Measurements from ENCODE around the gene HRH1. TPM values are rescaled to one million over a fixed set of nuclear protein-coding genes. Genes with fewer than 3 reads are reported as not detected.

The HRH1 gene
- total and polyA plus RNA-seq, 2 donors (not counting 1 experiment from before 2014, with no cell fraction given) = not detected

DNA sequence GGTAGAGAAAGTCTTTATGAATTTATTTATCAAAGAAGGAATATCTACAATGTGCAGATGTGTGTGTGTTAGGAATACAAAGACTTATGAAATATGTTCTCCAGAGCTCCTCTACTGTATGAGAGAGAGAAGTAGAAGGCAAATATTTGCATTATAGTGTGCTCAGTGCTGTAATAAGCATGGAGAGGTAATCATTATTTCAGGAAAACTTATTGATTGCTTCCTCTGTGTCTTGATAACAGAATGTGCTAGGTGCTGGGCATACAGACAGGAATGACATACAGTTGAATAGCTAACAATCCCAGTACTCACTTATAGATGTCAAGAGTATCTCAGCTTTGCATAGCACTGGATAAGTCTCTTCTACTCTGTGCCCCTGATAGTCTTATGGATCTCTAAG is 148.2 kb downstream of the HRH1 start:
- POLR2A ChIA-PET = no interaction called here

DNA sequence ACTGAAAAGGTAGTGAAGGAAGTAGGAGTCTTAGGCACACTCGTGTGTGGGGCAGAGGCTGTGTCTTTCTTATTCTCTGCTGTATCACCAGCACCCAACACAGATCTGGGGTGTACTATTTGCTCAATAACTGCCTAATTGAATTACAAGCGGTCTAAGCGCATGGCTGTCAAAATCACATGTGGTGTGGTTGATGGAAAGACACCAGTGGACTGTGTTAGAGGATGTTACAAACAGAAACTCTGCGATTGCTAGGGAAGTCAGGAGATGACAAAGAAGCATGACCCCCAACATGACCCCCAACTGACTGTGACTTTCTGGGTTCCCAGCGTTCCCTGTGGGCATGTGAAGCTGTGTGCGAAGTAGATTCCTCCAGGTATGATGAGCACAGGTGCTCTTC is 149.9 kb downstream of the HRH1 start:
- Mint-ChIP-seq H3K4me1 (peaks cover 6% of the 10 kb centered on the region), H3K27me3 (no peaks in the 10 kb centered on the region), H3K27ac (no peak overlapping the region), H3K4me3 (no peak overlapping the region), H3K9me3 (ENCODE audit: insufficient read depth) (no peaks in the 10 kb centered on the region)
- DNase-seq (no peak), ATAC-seq (ENCODE audit: low read depth) (no peak)
- Histone ChIP-seq H3K27ac (ENCODE audit: low read length in 2 of 2) (no peak overlapping the region), H3K27me3 (replicated peaks in 1 of 4; ENCODE audit: control extremely low read depth in 1 of 4, control insufficient read depth in 3 of 4, insufficient read depth in 4 of 4, low read length in 3 of 4) (no peaks in the 10 kb centered on the region), H4K20me1 (ENCODE audit: control insufficient read depth, insufficient read depth, low read length, poor library complexity, severe bottlenecking) (no peaks in the 10 kb centered on the region), H3K9ac (ENCODE audit: low read length) (no peak overlapping the region), H3K79me2 (ENCODE audit: control insufficient read depth, insufficient read depth, low read length) (no peaks in the 10 kb centered on the region), H3K4me3 (ENCODE audit: control extremely low read depth in 1 of 5, extremely low read depth in 1 of 5, insufficient read depth in 1 of 5, low read depth in 2 of 5, low read length in 4 of 5) (no peak overlapping the region), H3K9me3 (ENCODE audit: control extremely low read depth in 1 of 3, control insufficient read depth in 2 of 3, insufficient read depth in 1 of 3, low read length in 2 of 3) (no peaks in the 10 kb centered on the region), H3K4me1 (ENCODE audit: control insufficient read depth in 2 of 2, insufficient read depth in 2 of 2, low read length in 2 of 2) (no peaks in the 10 kb centered on the region), H2AFZ (ENCODE audit: insufficient read depth, low read depth, low read length, poor library complexity, severe bottlenecking) (no peak overlapping the region), H3K36me3 (replicated peaks in 1 of 2; ENCODE audit: control extremely low read depth in 1 of 2, control insufficient read depth in 1 of 2, extremely low read depth in 1 of 2, insufficient read depth in 2 of 2, low read length in 1 of 2) (peaks cover 2 to 70% of the 10 kb centered on the region in 2 experiments), H3K4me2 (replicated peaks; ENCODE audit: low read depth, low read length, poor library complexity, severe bottlenecking) (no peak overlapping the region)
- TF ChIP-seq EZH2 (IDR thresholded peaks at IDR 0.05; ENCODE audit: borderline replicate concordance, insufficient read depth, low read depth, low read length, poor library complexity, severe bottlenecking) = no peak
- TF ChIP-seq, protein P1, sequence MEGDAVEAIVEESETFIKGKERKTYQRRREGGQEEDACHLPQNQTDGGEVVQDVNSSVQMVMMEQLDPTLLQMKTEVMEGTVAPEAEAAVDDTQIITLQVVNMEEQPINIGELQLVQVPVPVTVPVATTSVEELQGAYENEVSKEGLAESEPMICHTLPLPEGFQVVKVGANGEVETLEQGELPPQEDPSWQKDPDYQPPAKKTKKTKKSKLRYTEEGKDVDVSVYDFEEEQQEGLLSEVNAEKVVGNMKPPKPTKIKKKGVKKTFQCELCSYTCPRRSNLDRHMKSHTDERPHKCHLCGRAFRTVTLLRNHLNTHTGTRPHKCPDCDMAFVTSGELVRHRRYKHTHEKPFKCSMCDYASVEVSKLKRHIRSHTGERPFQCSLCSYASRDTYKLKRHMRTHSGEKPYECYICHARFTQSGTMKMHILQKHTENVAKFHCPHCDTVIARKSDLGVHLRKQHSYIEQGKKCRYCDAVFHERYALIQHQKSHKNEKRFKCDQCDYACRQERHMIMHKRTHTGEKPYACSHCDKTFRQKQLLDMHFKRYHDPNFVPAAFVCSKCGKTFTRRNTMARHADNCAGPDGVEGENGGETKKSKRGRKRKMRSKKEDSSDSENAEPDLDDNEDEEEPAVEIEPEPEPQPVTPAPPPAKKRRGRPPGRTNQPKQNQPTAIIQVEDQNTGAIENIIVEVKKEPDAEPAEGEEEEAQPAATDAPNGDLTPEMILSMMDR (IDR thresholded peaks at IDR 0.05) = no peak
- intact Hi-C loops (cut with micrococcal nuclease) = no loop called here
- CTCF ChIA-PET = no interaction called here
- POLR2A ChIA-PET = no interaction called here
- 98% methylated on average over 5 of the region's 6 CpGs for WGBS (ENCODE audit: insufficient coverage)

More for the DNA sequence above, 148.2 kb downstream of the HRH1 start:
- H3K27ac ChIP-seq (ENCODE audit: low read length in 2 of 2) = no peak overlapping the region
- H3K4me3 Mint-ChIP-seq = no peak overlapping the region
- no peaks in the 10 kb centered on the region for H3K4me1 ChIP-seq (ENCODE audit: control insufficient read depth in 2 of 2, insufficient read depth in 2 of 2, low read length in 2 of 2)
- CTCF ChIA-PET = interaction anchor here (1.7 to 2.0 kb wide), 2 partner anchors 14 to 64 kb away, joined by 4 read pairs; no protein-coding TSS in a partner anchor
- TF ChIP-seq EZH2 (IDR thresholded peaks at IDR 0.05; ENCODE audit: borderline replicate concordance, insufficient read depth, low read depth, low read length, poor library complexity, severe bottlenecking) = no peak
- TF ChIP-seq, protein P1 (IDR thresholded peaks at IDR 0.05) = no peak
- H3K4me1 Mint-ChIP-seq = peaks cover 6% of the 10 kb centered on the region
- intact Hi-C loops (cut with micrococcal nuclease) = no loop called here
- ATAC-seq (ENCODE audit: low read depth) (no peak), DNase-seq (no peak)
- no peak overlapping the region for H3K4me2 ChIP-seq (replicated peaks; ENCODE audit: low read depth, low read length, poor library complexity, severe bottlenecking)
- no peaks in the 10 kb centered on the region for H3K9me3 Mint-ChIP-seq (ENCODE audit: insufficient read depth)
- H3K27me3 ChIP-seq (replicated peaks in 1 of 4; ENCODE audit: control extremely low read depth in 1 of 4, control insufficient read depth in 3 of 4, insufficient read depth in 4 of 4, low read length in 3 of 4) = no peaks in the 10 kb centered on the region
- no peaks in the 10 kb centered on the region for H4K20me1 ChIP-seq (ENCODE audit: control insufficient read depth, insufficient read depth, low read length, poor library complexity, severe bottlenecking)
- no peaks in the 10 kb centered on the region for H3K27me3 Mint-ChIP-seq
- H3K9me3 ChIP-seq (ENCODE audit: control extremely low read depth in 1 of 3, control insufficient read depth in 2 of 3, insufficient read depth in 1 of 3, low read length in 2 of 3) = no peaks in the 10 kb centered on the region
- no peak overlapping the region for H3K27ac Mint-ChIP-seq
- H3K36me3 ChIP-seq (replicated peaks in 1 of 2; ENCODE audit: control extremely low read depth in 1 of 2, control insufficient read depth in 1 of 2, extremely low read depth in 1 of 2, insufficient read depth in 2 of 2, low read length in 1 of 2) = peaks cover 2 to 65% of the 10 kb centered on the region in 2 experiments
- H3K9ac ChIP-seq (ENCODE audit: low read length) = no peak overlapping the region
- no peak overlapping the region for H3K4me3 ChIP-seq (ENCODE audit: control extremely low read depth in 1 of 5, extremely low read depth in 1 of 5, insufficient read depth in 1 of 5, low read depth in 2 of 5, low read length in 4 of 5)
- H3K79me2 ChIP-seq (ENCODE audit: control insufficient read depth, insufficient read depth, low read length) = peaks cover 2% of the 10 kb centered on the region
- no peak overlapping the region for H2AFZ ChIP-seq (ENCODE audit: insufficient read depth, low read depth, low read length, poor library complexity, severe bottlenecking)
